IMR-90 (cell line): ENCODE data around the gene ARRB1. TPM values are rescaled to one million over a fixed set of nuclear protein-coding genes. Genes with fewer than 3 reads are reported as not detected.

Source experiments
- ATAC-seq: fragments of 200-7000 bp; cut with Tn5 transposase; 2 replicates; pipeline ENCODE4 v1.9.1; 2020; ENCODE audit warnings: low read depth, mild to moderate bottlenecking, moderate library complexity
- BruUV-seq: library from RNA; stranded (reverse); fragments of 400-500 nt; replicated peaks from 2 replicates; lab custom pipeline; 2021; lab: Mats Ljungman, UMichigan
- CTCF ChIA-PET: fragments of 300-600 bp; formaldehyde crosslinking; extraction: SDS; loops from one replicate; lab custom pipeline; 2021; ENCODE audit warnings: antibody characterized with exemption; lab: Yijun Ruan, JAX
- POLR2A ChIA-PET: fragments of 300-600 bp; sonication (Branson Sonifier 250); formaldehyde crosslinking; loops from one replicate; lab custom pipeline; 2022; ENCODE audit warnings: antibody characterized with exemption; ENCODE audit not compliant: unreplicated experiment; lab: Charles Lee
- DNase-seq: peaks from one replicate; pipeline ENCODE4 v3.0.0; 2013
- H2AFZ ChIP-seq: replicated peaks from 2 replicates; pipeline ENCODE3; 2013; ENCODE audit warnings: low read length, mild to moderate bottlenecking; ENCODE audit not compliant: poor library complexity
- H2AK5ac ChIP-seq: 2 replicates; pipeline ENCODE4 v1.6.1; 2013; ENCODE audit warnings: low read depth, low read length, inconsistent platforms
- H2AK9ac ChIP-seq: replicated peaks from 2 replicates; pipeline ENCODE3; 2013; ENCODE audit warnings: mild to moderate bottlenecking, low read depth, low read length, moderate library complexity; ENCODE audit not compliant: poor library complexity
- H2BK120ac ChIP-seq: 2 replicates; pipeline ENCODE4 v1.6.1; 2013; ENCODE audit warnings: low read depth, low read length, inconsistent platforms
- H2BK15ac ChIP-seq: 3 replicates; pipeline ENCODE4 v1.6.1; 2013; ENCODE audit warnings: low read depth, low read length, inconsistent platforms
- H2BK20ac ChIP-seq: 2 replicates; pipeline ENCODE4 v1.6.1; 2013; ENCODE audit warnings: low read depth, mild to moderate bottlenecking, inconsistent platforms, low read length, moderate library complexity
- H2BK5ac ChIP-seq: 2 replicates; pipeline ENCODE4 v1.6.1; 2013; ENCODE audit warnings: mild to moderate bottlenecking, low read depth, low read length, inconsistent platforms; ENCODE audit not compliant: poor library complexity, severe bottlenecking
- H3K14ac ChIP-seq: replicated peaks from 2 replicates; pipeline ENCODE4 v1.6.1; 2013; ENCODE audit warnings: low read depth, low read length, inconsistent platforms
- H3K18ac ChIP-seq: 2 replicates; pipeline ENCODE4 v1.6.1; 2013; ENCODE audit warnings: low read depth, low read length, control low read depth
- H3K23ac ChIP-seq: 2 replicates; pipeline ENCODE4 v1.6.1; 2013; ENCODE audit warnings: low read depth, low read length, inconsistent platforms
- H3K27ac ChIP-seq: 2 replicates; pipeline ENCODE4 v1.5.1; 2013; ENCODE audit warnings: mild to moderate bottlenecking, control low read depth, low read length; ENCODE audit not compliant: insufficient read depth
- H3K27me3 ChIP-seq: 2 replicates; pipeline ENCODE4 v1.6.1; 2013; ENCODE audit warnings: low read length; ENCODE audit not compliant: control insufficient read depth, insufficient read depth
- H3K36me3 ChIP-seq: 2 replicates; pipeline ENCODE4 v1.6.1; 2013; ENCODE audit warnings: low read length, mixed read lengths; ENCODE audit not compliant: control insufficient read depth, insufficient read depth
- H3K4ac ChIP-seq: 2 replicates; pipeline ENCODE4 v1.6.1; 2013; ENCODE audit warnings: low read depth, low read length, inconsistent platforms
- H3K4me1 ChIP-seq: 2 replicates; pipeline ENCODE4 v1.6.1; 2013; ENCODE audit warnings: low read length, mixed read lengths; ENCODE audit not compliant: control insufficient read depth, insufficient read depth
- H3K4me2 ChIP-seq: 2 replicates; pipeline ENCODE4 v1.6.1; 2013; ENCODE audit warnings: low read depth, mild to moderate bottlenecking, control low read depth, low read length, moderate library complexity
- H3K4me3 ChIP-seq: 2 replicates; pipeline ENCODE4 v1.5.1; 2013; ENCODE audit warnings: low read depth, mild to moderate bottlenecking, control low read depth, low read length, moderate library complexity; ENCODE audit not compliant: insufficient read depth
- H3K56ac ChIP-seq: 2 replicates; pipeline ENCODE4 v1.6.1; 2013; ENCODE audit warnings: low read length, inconsistent platforms; ENCODE audit not compliant: insufficient read depth; ENCODE audit errors: extremely low read depth
- H3K79me1 ChIP-seq, 2 experiments: 2 replicates each; pipeline ENCODE4 v1.6.1; 2013; ENCODE audit warnings: low read length in 2 of 2, inconsistent platforms in 1 of 2, low read depth in 1 of 2
- H3K9ac ChIP-seq: 2 replicates; pipeline ENCODE4 v1.6.1; 2013; ENCODE audit warnings: low read depth, low read length, control low read depth
- H3K9me1 ChIP-seq: 2 replicates; pipeline ENCODE4 v1.6.1; 2013; ENCODE audit warnings: low read length, inconsistent platforms; ENCODE audit not compliant: insufficient read depth
- H3K9me3 ChIP-seq: 2 replicates; pipeline ENCODE4 v1.6.1; 2013; ENCODE audit warnings: low read length; ENCODE audit not compliant: control insufficient read depth, insufficient read depth
- H4K20me1 ChIP-seq: 2 replicates; pipeline ENCODE4 v1.6.1; 2013; ENCODE audit warnings: low read length, inconsistent platforms; ENCODE audit not compliant: insufficient read depth
- H4K5ac ChIP-seq: 2 replicates; pipeline ENCODE4 v1.6.1; 2013; ENCODE audit warnings: mild to moderate bottlenecking, low read depth, low read length, control low read depth
- H4K8ac ChIP-seq, 2 experiments: 2 replicates each; pipeline ENCODE4 v1.6.1; 2013; ENCODE audit warnings: low read depth in 2 of 2, low read length in 2 of 2, control low read depth in 1 of 2, inconsistent platforms in 1 of 2
- H4K91ac ChIP-seq: 2 replicates; pipeline ENCODE4 v1.6.1; 2013; ENCODE audit warnings: low read depth, low read length, inconsistent platforms; ENCODE audit not compliant: insufficient read depth
- BHLHE40 ChIP-seq: fragments of 150-350 bp; IDR thresholded peaks from 2 replicates; pipeline ENCODE4 v1.6.1; 2016; ENCODE audit warnings: mild to moderate bottlenecking, low read depth, low read length
- CEBPB ChIP-seq: IDR thresholded peaks from 2 replicates; pipeline ENCODE4 v1.6.1; 2012; ENCODE audit warnings: low read depth, low read length, improper control_type of control experiment
- CHD1 ChIP-seq: IDR thresholded peaks from 2 replicates; pipeline ENCODE4 v1.6.1; 2012; ENCODE audit warnings: low read depth, low read length, improper control_type of control experiment
- FOS ChIP-seq: fragments of 150-350 bp; IDR thresholded peaks from 2 replicates; pipeline ENCODE4 v1.6.1; 2016; ENCODE audit warnings: low read depth, low read length
- MAFK ChIP-seq: IDR thresholded peaks from 2 replicates; pipeline ENCODE4 v1.6.1; 2012; ENCODE audit warnings: low read depth, low read length, improper control_type of control experiment
- MAZ ChIP-seq: IDR thresholded peaks from 2 replicates; pipeline ENCODE4 v1.6.1; 2012; ENCODE audit warnings: low read depth, mild to moderate bottlenecking, low read length, improper control_type of control experiment, moderate library complexity, borderline replicate concordance
- MXI1 ChIP-seq: IDR thresholded peaks from 2 replicates; pipeline ENCODE4 v1.6.1; 2012; ENCODE audit warnings: low read depth, mild to moderate bottlenecking, low read length, moderate library complexity, borderline replicate concordance
- NFE2L2 ChIP-seq: fragments of 150-350 bp; IDR thresholded peaks from 2 replicates; pipeline ENCODE4 v1.6.1; 2016; ENCODE audit warnings: low read depth, mild to moderate bottlenecking, low read length
- POLR2A ChIP-seq: IDR thresholded peaks from 2 replicates; pipeline ENCODE4 v1.6.1; 2012; ENCODE audit warnings: mild to moderate bottlenecking, low read depth, low read length
- RAD21 ChIP-seq: IDR thresholded peaks from 2 replicates; pipeline ENCODE4 v1.6.1; 2012; ENCODE audit warnings: low read length, improper control_type of control experiment
- RCOR1 ChIP-seq: IDR thresholded peaks from 2 replicates; pipeline ENCODE4 v1.6.1; 2012; ENCODE audit warnings: mild to moderate bottlenecking, low read length, improper control_type of control experiment; ENCODE audit not compliant: insufficient replicate concordance
- RFX5 ChIP-seq: IDR thresholded peaks from 2 replicates; pipeline ENCODE4 v1.8.0; 2012; ENCODE audit warnings: low read depth, mild to moderate bottlenecking, low read length, moderate library complexity
- SMC3 ChIP-seq: fragments of 150-350 bp; IDR thresholded peaks from 2 replicates; pipeline ENCODE4 v1.6.1; 2016; ENCODE audit warnings: low read depth, mild to moderate bottlenecking, antibody characterized with exemption, low read length, moderate library complexity
- WGBS, 2 experiments: methylation state at CpG; one replicate each; pipeline versions ENCODE4 v1.1.5 to v1.1.7; 2013; ENCODE audit warnings: missing lambda C conversion rate in 2 of 2; ENCODE audit not compliant: insufficient read length in 1 of 2; ENCODE audit errors: extremely low coverage in 2 of 2; 5-methylcytosine and 5-hydroxymethylcytosine counted together
- dilution Hi-C: fragments of 300-500 bp; cut with HindIII; formaldehyde crosslinking; loops from one replicate; pipeline ENCODE4 v1.14.3; 2018; ENCODE audit warnings: low sequenced_read_pairs; ENCODE audit not compliant: unreplicated experiment
- in situ Hi-C: fragments of 300-500 bp; cut with MboI; formaldehyde crosslinking; loops from 3 replicates; pipeline ENCODE4 v1.14.3; 2019; ENCODE audit warnings: low sequenced_read_pairs, inconsistent platforms, mixed read lengths
- intact Hi-C: fragments of 100-400 bp; cut with micrococcal nuclease; formaldehyde crosslinking; loops from 2 replicates; pipeline ENCODE4 v1.10.0; 2022
- polyA plus RNA-seq, 3 experiments: library from polyadenylated mRNA; depleted of rRNA; stranded (reverse); fragments of >200 nt; gene quantifications; 2 replicates each; pipeline ENCODE4 v1.2.3, GENCODE V29; 2012; ENCODE audit warnings: low replicate concordance in 1 of 3
- total RNA-seq: library from RNA; depleted of rRNA; stranded (reverse); fragments of >200 nt; gene quantifications from 2 replicates; pipeline ENCODE4 v1.2.3, GENCODE V29; 2012
- TF ChIP-seq, protein P1 (sequence below): fragments of 150-350 bp; IDR thresholded peaks from 2 replicates; pipeline ENCODE4 v1.6.1; 2017; ENCODE audit warnings: mild to moderate bottlenecking, antibody characterized with exemption, low read length, low read depth
- TF ChIP-seq, protein P2 (sequence below): fragments of 150-350 bp; IDR thresholded peaks from 2 replicates; pipeline ENCODE4 v1.6.1; 2016; ENCODE audit warnings: low read depth, mild to moderate bottlenecking, low read length, moderate library complexity, borderline replicate concordance
- TF ChIP-seq, protein P3 (sequence below): conservative IDR thresholded peaks from 2 replicates; pipeline ENCODE4 v1.5.1; 2012; ENCODE audit warnings: mild to moderate bottlenecking, low read depth, low read length, improper control_type of control experiment

Gene ARRB1
- total and polyA plus RNA-seq, 2 of the 4 experiments (the other 2 are of a cell fraction) = 11.0 to 17.4 TPM

DNA sequence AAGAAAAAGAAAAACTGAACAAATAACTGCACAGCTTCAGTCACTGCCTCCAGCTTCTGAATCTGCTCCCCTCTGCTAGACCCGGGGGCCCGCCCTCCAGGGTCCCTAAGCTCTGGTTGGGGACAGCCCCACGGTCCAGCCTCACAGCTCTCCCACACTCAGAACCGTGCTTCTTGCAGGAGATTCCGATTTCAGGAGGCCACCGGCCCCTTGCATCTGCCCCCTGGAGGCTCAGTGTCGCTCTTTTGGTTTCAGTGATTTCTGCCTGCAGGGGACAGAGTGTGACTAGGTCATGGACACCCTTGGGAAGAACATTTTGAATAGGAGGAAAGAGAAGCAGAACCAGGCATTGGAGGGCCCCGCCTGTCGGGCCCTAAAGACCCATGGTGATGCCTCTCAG is 24.7 kb upstream of the ARRB1 start:
- no peak overlapping the region for H4K91ac ChIP-seq
- no peak overlapping the region for H3K56ac ChIP-seq
- H2BK5ac ChIP-seq = no peak overlapping the region
- in situ Hi-C loops = no loop called here
- dilution Hi-C loops = no loop called here
- no peak overlapping the region for H4K5ac ChIP-seq
- no peak overlapping the region for H3K4me2 ChIP-seq
- no peak overlapping the region for H2AFZ ChIP-seq
- H3K4me1 ChIP-seq = peaks cover 6% of the 10 kb centered on the region; the same call in 1 of the 2 replicates
- no CpG with 5 or more reads among the region's 9 CpGs for WGBS, 2 experiments
- H4K8ac ChIP-seq = no peak overlapping the region
- H3K27ac ChIP-seq = no peak overlapping the region
- TF ChIP-seq RAD21 (peak; percentile 16; the same call in 1 of the 2 replicates), RCOR1 (no peak), FOS (no peak), CHD1 (no peak), BHLHE40 (no peak), POLR2A (no peak), MAZ (no peak), NFE2L2 (no peak), MXI1 (no peak), SMC3 (no peak), CEBPB (no peak), MAFK (no peak), RFX5 (no peak)
- TF ChIP-seq, protein P1, sequence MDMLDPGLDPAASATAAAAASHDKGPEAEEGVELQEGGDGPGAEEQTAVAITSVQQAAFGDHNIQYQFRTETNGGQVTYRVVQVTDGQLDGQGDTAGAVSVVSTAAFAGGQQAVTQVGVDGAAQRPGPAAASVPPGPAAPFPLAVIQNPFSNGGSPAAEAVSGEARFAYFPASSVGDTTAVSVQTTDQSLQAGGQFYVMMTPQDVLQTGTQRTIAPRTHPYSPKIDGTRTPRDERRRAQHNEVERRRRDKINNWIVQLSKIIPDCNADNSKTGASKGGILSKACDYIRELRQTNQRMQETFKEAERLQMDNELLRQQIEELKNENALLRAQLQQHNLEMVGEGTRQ = no peak
- TF ChIP-seq, protein P2, sequence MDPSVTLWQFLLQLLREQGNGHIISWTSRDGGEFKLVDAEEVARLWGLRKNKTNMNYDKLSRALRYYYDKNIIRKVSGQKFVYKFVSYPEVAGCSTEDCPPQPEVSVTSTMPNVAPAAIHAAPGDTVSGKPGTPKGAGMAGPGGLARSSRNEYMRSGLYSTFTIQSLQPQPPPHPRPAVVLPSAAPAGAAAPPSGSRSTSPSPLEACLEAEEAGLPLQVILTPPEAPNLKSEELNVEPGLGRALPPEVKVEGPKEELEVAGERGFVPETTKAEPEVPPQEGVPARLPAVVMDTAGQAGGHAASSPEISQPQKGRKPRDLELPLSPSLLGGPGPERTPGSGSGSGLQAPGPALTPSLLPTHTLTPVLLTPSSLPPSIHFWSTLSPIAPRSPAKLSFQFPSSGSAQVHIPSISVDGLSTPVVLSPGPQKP = no peak
- TF ChIP-seq, protein P3, sequence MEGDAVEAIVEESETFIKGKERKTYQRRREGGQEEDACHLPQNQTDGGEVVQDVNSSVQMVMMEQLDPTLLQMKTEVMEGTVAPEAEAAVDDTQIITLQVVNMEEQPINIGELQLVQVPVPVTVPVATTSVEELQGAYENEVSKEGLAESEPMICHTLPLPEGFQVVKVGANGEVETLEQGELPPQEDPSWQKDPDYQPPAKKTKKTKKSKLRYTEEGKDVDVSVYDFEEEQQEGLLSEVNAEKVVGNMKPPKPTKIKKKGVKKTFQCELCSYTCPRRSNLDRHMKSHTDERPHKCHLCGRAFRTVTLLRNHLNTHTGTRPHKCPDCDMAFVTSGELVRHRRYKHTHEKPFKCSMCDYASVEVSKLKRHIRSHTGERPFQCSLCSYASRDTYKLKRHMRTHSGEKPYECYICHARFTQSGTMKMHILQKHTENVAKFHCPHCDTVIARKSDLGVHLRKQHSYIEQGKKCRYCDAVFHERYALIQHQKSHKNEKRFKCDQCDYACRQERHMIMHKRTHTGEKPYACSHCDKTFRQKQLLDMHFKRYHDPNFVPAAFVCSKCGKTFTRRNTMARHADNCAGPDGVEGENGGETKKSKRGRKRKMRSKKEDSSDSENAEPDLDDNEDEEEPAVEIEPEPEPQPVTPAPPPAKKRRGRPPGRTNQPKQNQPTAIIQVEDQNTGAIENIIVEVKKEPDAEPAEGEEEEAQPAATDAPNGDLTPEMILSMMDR = 0 out of 2 replicates have a peak, but pooled peaks have one; percentile 2
- H3K9me3 ChIP-seq = no peaks in the 10 kb centered on the region
- no peaks in the 10 kb centered on the region for H3K36me3 ChIP-seq
- intact Hi-C loops = no loop called here
- POLR2A ChIA-PET = no interaction called here
- H3K4me3 ChIP-seq = no peak overlapping the region
- no peak overlapping the region for H3K14ac ChIP-seq
- H2AK9ac ChIP-seq = no peak overlapping the region
- H3K9me1 ChIP-seq = no peaks in the 10 kb centered on the region
- no peaks in the 10 kb centered on the region for H3K79me1 ChIP-seq
- CTCF ChIA-PET = interaction anchor here (0.6 to 0.7 kb wide), 2 partner anchors 9 to 96 kb away, joined by 3 to 4 read pairs; no protein-coding TSS in a partner anchor
- H3K27me3 ChIP-seq = peaks cover 4% of the 10 kb centered on the region
- no peak overlapping the region for H3K9ac ChIP-seq
- DNase-seq (no peak), ATAC-seq (no peak)
- H3K23ac ChIP-seq = no peak overlapping the region
- H3K4ac ChIP-seq = no peak overlapping the region
- H4K20me1 ChIP-seq = no peaks in the 10 kb centered on the region
- no TSS peak for BruUV-seq
- no peak overlapping the region for H2BK20ac ChIP-seq
- no peak overlapping the region for H3K18ac ChIP-seq
- no peak overlapping the region for H2BK15ac ChIP-seq
- no peak overlapping the region for H2BK120ac ChIP-seq
- no peak overlapping the region for H2AK5ac ChIP-seq
